Esophagus squamous epithelium (tissue), 5 donors: ENCODE data around the gene LIN7C. TPM values are rescaled to one million over a fixed set of nuclear protein-coding genes. Genes with fewer than 3 reads are reported as not detected.

Experiments used
- DNase-seq: peaks from one replicate; lab custom pipeline; 2025; lab: John Stamatoyannopoulos, UW
- H3K27ac ChIP-seq, 4 donors: fragments of 200-600 bp; sonication (generic); one replicate each; pipeline ENCODE4 v1.5.1; 2016 to 2019; ENCODE audit warnings: mild to moderate bottlenecking in 1 of 4
- H3K27me3 ChIP-seq, 4 donors: fragments of 200-600 bp; sonication (generic); 1 replicate in 3 of 4; 2 replicates in 1 of 4; pipeline versions ENCODE4 v1.5.1 to v1.6.0; 2017 to 2021; ENCODE audit warnings: antibody characterized with exemption in 1 of 4
- H3K36me3 ChIP-seq, 3 donors: fragments of 200-600 bp; sonication (generic); one replicate each; pipeline ENCODE4 v1.5.1; 2016 to 2019
- H3K4me1 ChIP-seq, 3 donors: fragments of 200-600 bp; sonication (generic); one replicate each; pipeline ENCODE4 v1.5.1; 2017 to 2019
- H3K4me3 ChIP-seq, 4 donors: fragments of 200-600 bp; sonication (generic); 1 replicate in 3 of 4; 2 replicates in 1 of 4; pipeline ENCODE4 v1.5.1; 2016 to 2019; ENCODE audit warnings: mild to moderate bottlenecking in 2 of 4, moderate library complexity in 1 of 4
- H3K9me3 ChIP-seq, 3 donors: fragments of 200-600 bp; sonication (generic); one replicate each; pipeline ENCODE4 v1.5.1; 2016 to 2019
- CTCF ChIP-seq, 6 experiments: fragments of 450-650 bp in 4 of 6; fragments of 200-600 bp in 2 of 6; sonication (generic) in 2 of 6; IDR thresholded peaks; one replicate each; pipeline ENCODE4 v1.5.1; 2016 to 2019; ENCODE audit warnings: antibody characterized with exemption in 6 of 6, mild to moderate bottlenecking in 4 of 6, moderate library complexity in 4 of 6
- POLR2A ChIP-seq, 4 donors: fragments of 450-650 bp; IDR thresholded peaks; one replicate each; pipeline ENCODE4 v1.6.1; 2017; ENCODE audit warnings: antibody characterized with exemption in 4 of 4, mild to moderate bottlenecking in 4 of 4, moderate library complexity in 3 of 4
- WGBS, 2 donors: methylation state at CpG; one replicate each; pipeline ENCODE4 v1.1.5; 2018; 5-methylcytosine and 5-hydroxymethylcytosine counted together
- intact Hi-C: fragments of 100-400 bp; cut with DNase I; formaldehyde crosslinking; loops from one replicate; pipeline ENCODE4 v1.15.0; 2022
- total RNA-seq, 4 donors: library from RNA; depleted of rRNA; stranded (reverse); fragments of >200 nt; gene quantifications; one replicate each; pipeline ENCODE4 v1.1.0, GENCODE V29; 2016
- donor health status: DM: yes; HTN: yes; CAD: no.

Gene LIN7C
- total RNA-seq, 4 donors from 2014 or later: 30.4 to 50.3 (median 47.3) TPM

GRCh38 chr11:27501100-27501499, 5.5 kb downstream of the LIN7C start:
- H3K9me3 ChIP-seq: no peaks in the 10 kb centered on the region
- TF ChIP-seq CTCF (IDR thresholded peaks at IDR 0.05) (no peak), POLR2A (IDR thresholded peaks at IDR 0.05) (no peak)
- no peak overlapping the region for H3K4me3 ChIP-seq
- no peak overlapping the region for H3K27ac ChIP-seq
- H3K27me3 ChIP-seq: no peaks in the 10 kb centered on the region
- DNase-seq: no peak
- H3K4me1 ChIP-seq: peaks cover 13 to 66% (median 32%) of the 10 kb centered on the region in 3 donors
- H3K36me3 ChIP-seq: peaks cover 0 to 49% (median 13%) of the 10 kb centered on the region in 3 donors
- intact Hi-C loops: no loop called here

GRCh38 chr11:27497911-27498310, 8.7 kb downstream of the LIN7C start:
- intact Hi-C loops: no loop called here
- no peak overlapping the region for H3K27ac ChIP-seq
- no peak overlapping the region for H3K4me3 ChIP-seq
- peaks cover 5 to 42% (median 7%) of the 10 kb centered on the region in 3 donors for H3K4me1 ChIP-seq
- WGBS, 2 donors: 80 to 87% methylated on average over 1 of the region's 1 CpG
- TF ChIP-seq POLR2A (IDR thresholded peaks at IDR 0.05) (no peak), CTCF (IDR thresholded peaks at IDR 0.05) (no peak)
- no peaks in the 10 kb centered on the region for H3K9me3 ChIP-seq
- H3K36me3 ChIP-seq: peaks cover 0 to 74% (median 15%) of the 10 kb centered on the region in 3 donors
- no peak for DNase-seq
- H3K27me3 ChIP-seq: no peaks in the 10 kb centered on the region

GRCh38 chr11:27497284-27497866, 9.2 kb downstream of the LIN7C start:
- H3K36me3 ChIP-seq: peaks cover 0 to 80% (median 21%) of the 10 kb centered on the region in 3 donors
- no peaks in the 10 kb centered on the region for H3K27me3 ChIP-seq
- intact Hi-C loops: no loop called here
- H3K27ac ChIP-seq: no peak overlapping the region
- H3K9me3 ChIP-seq: no peaks in the 10 kb centered on the region
- no peak for DNase-seq
- H3K4me3 ChIP-seq: no peak overlapping the region
- peaks cover under 1 to 36% (median 7%) of the 10 kb centered on the region in 3 donors for H3K4me1 ChIP-seq
- TF ChIP-seq POLR2A (IDR thresholded peaks at IDR 0.05) (no peak), CTCF (IDR thresholded peaks at IDR 0.05) (peak in 5 of 6 experiments; percentile 23 to 46 (median 42))

- 18 to 20% methylated on average over 1 of the region's 1 CpG for WGBS, 2 donors
- H3K9me3 ChIP-seq: no peaks in the 10 kb centered on the region
- peak overlapping the region in 1 of 4 donors; percentile 26 for H3K27ac ChIP-seq
- DNase-seq: no peak
- no peak overlapping the region for H3K4me3 ChIP-seq
- peaks cover 1 to 81% (median 23%) of the 10 kb centered on the region in 3 donors for H3K36me3 ChIP-seq
- H3K4me1 ChIP-seq: peaks cover 0 to 30% (median 7%) of the 10 kb centered on the region in 3 donors
- TF ChIP-seq POLR2A (IDR thresholded peaks at IDR 0.05): no peak
- no peak for TF ChIP-seq CTCF (IDR thresholded peaks at IDR 0.05)
- intact Hi-C loops: no loop called here
- H3K27me3 ChIP-seq: no peaks in the 10 kb centered on the region
Observed at GRCh38 chr11:27496461-27496860, 10.1 kb downstream of the LIN7C start.

- Histone ChIP-seq H3K27me3 (no peaks in the 10 kb centered on the region), H3K27ac (no peak overlapping the region), H3K36me3 (peaks cover 6 to 81% (median 27%) of the 10 kb centered on the region in 3 donors), H3K9me3 (no peaks in the 10 kb centered on the region), H3K4me1 (peaks cover 0 to 30% (median 7%) of the 10 kb centered on the region in 3 donors), H3K4me3 (no peak overlapping the region)
- WGBS, 2 donors: 68 to 81% methylated on average over 1 of the region's 1 CpG
- TF ChIP-seq POLR2A (IDR thresholded peaks at IDR 0.05) (no peak), CTCF (IDR thresholded peaks at IDR 0.05) (no peak)
- DNase-seq: no peak
- intact Hi-C loops: no loop called here
Observed at GRCh38 chr11:27495710-27496300, 10.8 kb downstream of the LIN7C start.
